Activated naive CD8-positive, alpha-beta T cell treated with anti-CD3 and anti-CD28 coated beads, Interleukin-2, amount 50 U/mL, for 16 hours (primary cell): ENCODE results near the gene PNPLA4.

Experiments
- DNase-seq: peaks from one replicate; pipeline ENCODE4 v3.0.0-alpha.2; 2020; ENCODE audit warnings: low read depth, low spot score

Gene PNPLA4

GRCh38 chrX:7927259-7928167 lies at the start of gene PNPLA4:
Gene PNPLA4 (minus strand): TSS chrX:7927413. CDS start chrX:7926119, 1,294 bp downstream.
- peak; percentile 48 for DNase-seq

GRCh38 chrX:7972586-7972985 lies 45.4 kb upstream of the PNPLA4 start:
- no peak for DNase-seq

- no peak for DNase-seq
These were observed 43.2 kb upstream of the PNPLA4 start for GRCh38 chrX:7970428-7970827.

GRCh38 chrX:7965436-7965835 lies 38.2 kb upstream of the PNPLA4 start:
- DNase-seq: no peak

- no peak for DNase-seq
These were observed 33.0 kb upstream of the PNPLA4 start for GRCh38 chrX:7960246-7960645.

GRCh38 chrX:7953446-7953845 lies 26.2 kb upstream of the PNPLA4 start:
- no peak for DNase-seq

- no peak for DNase-seq
These were observed 23.7 kb upstream of the PNPLA4 start for GRCh38 chrX:7950865-7951264.

GRCh38 chrX:7948483-7948882 lies 21.3 kb upstream of the PNPLA4 start:
- no peak for DNase-seq

- no peak for DNase-seq
These were observed 19.7 kb upstream of the PNPLA4 start for GRCh38 chrX:7946960-7947359.

GRCh38 chrX:7943600-7944245 lies 16.5 kb upstream of the PNPLA4 start:
- no peak for DNase-seq

GRCh38 chrX:7941390-7942042 lies 14.3 kb upstream of the PNPLA4 start:
- DNase-seq: no peak

GRCh38 chrX:7934026-7934425 lies 6.8 kb upstream of the PNPLA4 start:
- DNase-seq: no peak

GRCh38 chrX:7926914-7927258 lies 327 bp downstream of the PNPLA4 start:
- no peak for DNase-seq

GRCh38 chrX:7926501-7926900 lies 712 bp downstream of the PNPLA4 start:
- no peak for DNase-seq

GRCh38 chrX:7925867-7926472 lies 1.2 kb downstream of the PNPLA4 start:
- peak; percentile 6 for DNase-seq

GRCh38 chrX:7921750-7922149 lies 5.5 kb downstream of the PNPLA4 start:
- DNase-seq: no peak

GRCh38 chrX:7908821-7909220 lies 18.4 kb downstream of the PNPLA4 start:
- DNase-seq: no peak

GRCh38 chrX:7904562-7904961 lies 22.7 kb downstream of the PNPLA4 start:
- no peak for DNase-seq

GRCh38 chrX:7891928-7892327 lies 35.3 kb downstream of the PNPLA4 start:
- DNase-seq: no peak

GRCh38 chrX:7889680-7890079 lies 37.5 kb downstream of the PNPLA4 start:
- no peak for DNase-seq

GRCh38 chrX:7889135-7889534 lies 38.1 kb downstream of the PNPLA4 start:
- no peak for DNase-seq

GRCh38 chrX:7876957-7877356 lies 50.3 kb downstream of the PNPLA4 start:
- no peak for DNase-seq
